NCI-H2081 (cell line): ENCODE results near the gene GPER1.

Source experiments
- DNase-seq, 2 experiments: peaks; one replicate each; lab custom pipeline; 2025; lab: John Stamatoyannopoulos, UW

GPER1 gene

GRCh38 chr7:1090686-1091643 lies 3.1 kb downstream of the GPER1 start:
- no peak for DNase-seq

DNA sequence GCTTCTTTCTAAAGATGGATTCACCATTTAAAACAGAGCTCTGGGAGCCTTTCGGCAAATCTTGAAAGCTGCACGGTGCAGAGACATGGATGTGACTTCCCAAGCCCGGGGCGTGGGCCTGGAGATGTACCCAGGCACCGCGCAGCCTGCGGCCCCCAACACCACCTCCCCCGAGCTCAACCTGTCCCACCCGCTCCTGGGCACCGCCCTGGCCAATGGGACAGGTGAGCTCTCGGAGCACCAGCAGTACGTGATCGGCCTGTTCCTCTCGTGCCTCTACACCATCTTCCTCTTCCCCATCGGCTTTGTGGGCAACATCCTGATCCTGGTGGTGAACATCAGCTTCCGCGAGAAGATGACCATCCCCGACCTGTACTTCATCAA lies 3.7 kb downstream of the GPER1 start:
- no peak for DNase-seq

DNA sequence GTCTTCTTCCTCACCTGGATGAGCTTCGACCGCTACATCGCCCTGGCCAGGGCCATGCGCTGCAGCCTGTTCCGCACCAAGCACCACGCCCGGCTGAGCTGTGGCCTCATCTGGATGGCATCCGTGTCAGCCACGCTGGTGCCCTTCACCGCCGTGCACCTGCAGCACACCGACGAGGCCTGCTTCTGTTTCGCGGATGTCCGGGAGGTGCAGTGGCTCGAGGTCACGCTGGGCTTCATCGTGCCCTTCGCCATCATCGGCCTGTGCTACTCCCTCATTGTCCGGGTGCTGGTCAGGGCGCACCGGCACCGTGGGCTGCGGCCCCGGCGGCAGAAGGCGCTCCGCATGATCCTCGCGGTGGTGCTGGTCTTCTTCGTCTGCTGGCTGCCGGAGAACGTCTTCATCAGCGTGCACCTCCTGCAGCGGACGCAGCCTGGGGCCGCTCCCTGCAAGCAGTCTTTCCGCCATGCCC lies 4.3 kb downstream of the GPER1 start:
- no peak for DNase-seq

DNA sequence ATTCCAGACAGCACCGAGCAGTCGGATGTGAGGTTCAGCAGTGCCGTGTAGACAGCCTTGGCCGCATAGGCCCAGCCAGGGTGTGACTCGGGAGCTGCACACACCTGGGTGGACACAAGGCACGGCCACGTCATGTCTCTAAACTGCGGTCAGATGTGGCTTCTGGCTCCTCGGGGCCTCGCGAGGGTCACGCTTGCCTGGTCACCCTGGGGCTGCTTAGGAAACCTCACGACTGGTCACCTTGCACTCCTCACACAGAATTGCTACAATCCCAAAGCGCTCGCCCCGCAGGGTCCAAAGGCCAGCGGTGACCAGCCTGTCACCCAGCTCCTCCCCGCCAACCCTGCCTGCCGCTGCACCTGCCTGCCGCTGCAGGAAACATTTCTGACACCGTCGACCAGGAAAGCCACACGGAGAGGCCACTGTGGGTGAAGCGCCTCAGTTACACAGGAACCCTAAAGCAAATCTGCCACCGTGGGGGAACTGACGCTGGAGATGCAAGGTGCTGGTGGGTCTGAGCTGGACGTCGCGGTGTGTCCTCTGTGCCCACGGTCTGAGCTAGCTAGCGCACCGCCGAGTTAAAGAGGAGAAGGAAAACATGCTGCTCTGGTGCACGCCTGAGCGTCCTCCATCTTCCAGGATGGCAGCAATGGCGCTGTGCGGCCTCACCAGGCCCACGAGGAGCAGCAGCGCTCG lies 5.0 kb downstream of the GPER1 start:
- no peak for DNase-seq

DNA sequence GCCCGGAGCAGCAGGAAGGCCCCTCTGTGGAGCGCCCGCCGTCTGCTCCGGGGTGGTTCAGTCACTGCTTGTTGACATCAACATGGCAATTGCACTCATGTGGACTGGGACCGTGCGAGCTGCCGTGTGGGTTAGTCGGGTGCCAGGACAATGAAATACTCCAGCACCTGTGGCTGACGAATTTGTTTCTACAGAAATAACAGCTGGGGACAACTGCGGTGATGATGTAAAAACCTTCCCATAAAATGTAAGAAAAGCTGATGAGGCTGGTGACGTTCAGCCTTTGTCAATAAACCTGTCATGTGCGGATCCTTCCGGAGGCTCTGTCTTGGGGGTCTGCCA lies 5.6 kb downstream of the GPER1 start:
- no peak for DNase-seq

GRCh38 chr7:1093916-1094508 lies 6.1 kb downstream of the GPER1 start:
- no peak for DNase-seq

- DNase-seq = no peak
Measured at GRCh38 chr7:1094870-1095269, 7.0 kb downstream of the GPER1 start.

DNA sequence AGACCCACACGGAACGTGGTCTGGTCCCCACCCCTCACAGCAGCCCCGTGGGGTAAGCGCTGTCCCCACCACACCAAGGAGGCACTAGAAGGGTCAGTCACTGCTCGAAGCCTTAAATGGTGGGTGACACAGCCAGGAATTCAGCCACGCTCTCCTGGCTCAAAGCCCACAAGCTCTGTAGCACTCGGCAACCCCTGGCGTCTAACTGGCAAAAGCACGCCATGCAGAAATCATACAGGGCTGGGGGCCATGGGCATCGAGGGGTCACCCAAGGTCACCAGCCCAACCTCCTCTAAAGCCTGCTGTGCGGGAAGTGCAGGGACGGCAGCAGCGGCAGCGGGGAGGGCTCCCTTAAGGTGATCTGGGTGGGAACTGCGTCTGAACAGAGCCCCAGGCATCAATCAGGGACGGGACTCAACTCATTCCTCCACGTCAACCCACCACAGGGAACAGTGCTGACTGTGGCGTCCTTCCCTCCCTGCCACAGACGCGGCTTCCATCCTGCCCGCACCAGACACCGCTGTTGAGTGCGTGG lies 7.8 kb downstream of the GPER1 start:
- no peak for DNase-seq

DNA sequence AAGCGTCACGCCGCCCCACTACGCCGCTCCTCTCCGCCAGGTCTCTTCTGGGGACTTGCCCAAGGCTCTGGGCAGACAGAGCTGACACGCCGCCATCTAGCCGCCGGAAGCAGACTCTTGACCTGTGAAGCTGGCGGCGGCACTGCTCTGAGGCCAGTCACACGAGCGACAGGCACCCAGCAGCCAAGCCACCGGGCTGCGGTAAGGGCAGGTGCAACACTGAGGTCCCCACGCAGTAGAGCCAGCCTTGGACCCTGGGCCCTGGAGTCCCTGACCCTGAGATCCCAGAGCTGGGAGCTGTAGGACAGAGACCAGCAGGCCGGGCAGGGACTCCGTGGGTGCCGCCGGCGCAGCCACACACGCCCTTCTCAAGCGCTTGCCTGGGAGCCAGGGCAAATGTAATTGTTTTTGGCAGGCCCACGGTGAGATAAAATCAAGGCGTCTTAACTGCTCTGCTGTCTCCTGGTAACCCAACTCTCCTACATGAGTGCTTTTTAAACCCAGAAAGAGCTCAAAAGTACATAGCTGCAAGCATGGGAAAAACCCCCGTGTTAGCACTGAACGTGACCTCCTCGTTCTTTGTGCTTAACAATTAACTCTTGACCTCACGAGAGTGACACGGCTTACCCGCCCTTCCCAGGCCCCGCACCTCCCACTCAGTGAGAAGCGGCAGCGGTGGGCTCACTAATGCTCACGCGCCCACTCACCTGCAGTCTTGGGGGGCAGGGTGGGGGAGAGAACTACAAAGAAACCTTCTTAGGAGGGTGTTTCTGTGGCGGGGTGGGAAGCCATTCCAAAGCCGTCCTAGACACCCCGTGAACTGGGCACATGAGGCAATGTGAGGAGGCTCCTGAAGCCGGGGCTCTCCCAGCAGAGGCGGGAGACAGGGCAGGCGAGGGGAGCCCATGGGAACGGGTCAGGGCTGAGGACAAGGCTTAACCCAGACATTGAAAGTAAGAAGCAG lies 8.5 kb downstream of the GPER1 start:
- no peak for DNase-seq

DNA sequence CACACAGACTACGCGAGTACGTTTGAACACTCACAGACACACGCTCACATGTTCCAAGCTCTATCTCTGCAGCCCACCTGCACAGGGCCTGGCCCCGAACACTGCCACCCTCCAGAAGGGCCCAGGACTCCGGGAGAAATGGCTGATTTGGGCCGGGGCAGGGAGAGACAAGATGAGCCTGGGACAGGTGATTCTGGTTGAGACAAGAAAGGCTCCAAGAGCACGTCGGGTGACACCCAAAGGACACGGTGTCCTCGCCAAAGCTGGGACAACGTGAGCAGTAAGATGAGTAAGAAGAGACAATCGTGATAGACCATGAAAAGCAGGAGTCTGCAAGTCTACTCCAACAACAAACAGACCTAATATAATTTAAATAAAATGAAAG lies 9.2 kb downstream of the GPER1 start:
- DNase-seq = no peak

GRCh38 chr7:1098243-1099153 lies 10.6 kb downstream of the GPER1 start:
- no peak for DNase-seq

- no peak for DNase-seq
Measured at GRCh38 chr7:1099154-1099542, 11.2 kb downstream of the GPER1 start.

GRCh38 chr7:1099637-1100036 lies 11.7 kb downstream of the GPER1 start:
- no peak for DNase-seq

GRCh38 chr7:1100386-1100785 lies 12.5 kb downstream of the GPER1 start:
- DNase-seq = no peak

DNA sequence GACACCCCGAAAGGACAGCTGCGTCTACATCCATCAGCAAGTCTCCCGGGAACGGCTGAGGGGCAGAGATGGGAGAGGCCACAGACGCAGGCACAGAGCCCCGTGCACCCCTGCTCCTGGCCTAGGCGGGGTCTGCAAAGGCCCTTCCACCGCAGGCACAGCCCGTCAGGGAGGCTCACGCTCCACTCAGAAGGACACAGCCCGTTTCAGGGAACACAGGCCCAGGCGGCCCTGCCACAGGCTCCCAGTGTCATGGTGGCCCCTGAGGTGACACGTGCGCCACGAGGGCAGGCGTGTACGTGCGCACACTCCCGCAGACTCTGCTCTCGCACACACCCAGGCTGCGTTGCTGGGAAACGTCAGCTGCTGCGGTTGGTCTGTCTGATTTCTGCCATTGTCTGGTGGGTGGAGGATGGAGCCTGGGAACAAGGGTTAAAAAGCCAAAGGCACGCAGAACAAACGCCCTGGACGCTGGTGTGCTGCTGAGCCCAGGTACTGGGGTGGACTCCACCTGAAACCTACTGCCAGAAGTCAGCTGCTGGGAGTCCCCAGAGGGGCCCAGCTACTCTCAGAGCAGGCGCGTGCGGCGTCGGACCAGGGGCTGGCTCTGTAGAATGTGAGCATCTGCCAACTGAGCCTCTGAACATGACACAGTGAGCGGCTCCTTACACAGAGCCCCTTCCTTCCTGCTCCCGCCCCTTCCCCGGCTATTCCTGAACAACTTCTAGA lies 13.1 kb downstream of the GPER1 start:
- no peak for DNase-seq

DNA sequence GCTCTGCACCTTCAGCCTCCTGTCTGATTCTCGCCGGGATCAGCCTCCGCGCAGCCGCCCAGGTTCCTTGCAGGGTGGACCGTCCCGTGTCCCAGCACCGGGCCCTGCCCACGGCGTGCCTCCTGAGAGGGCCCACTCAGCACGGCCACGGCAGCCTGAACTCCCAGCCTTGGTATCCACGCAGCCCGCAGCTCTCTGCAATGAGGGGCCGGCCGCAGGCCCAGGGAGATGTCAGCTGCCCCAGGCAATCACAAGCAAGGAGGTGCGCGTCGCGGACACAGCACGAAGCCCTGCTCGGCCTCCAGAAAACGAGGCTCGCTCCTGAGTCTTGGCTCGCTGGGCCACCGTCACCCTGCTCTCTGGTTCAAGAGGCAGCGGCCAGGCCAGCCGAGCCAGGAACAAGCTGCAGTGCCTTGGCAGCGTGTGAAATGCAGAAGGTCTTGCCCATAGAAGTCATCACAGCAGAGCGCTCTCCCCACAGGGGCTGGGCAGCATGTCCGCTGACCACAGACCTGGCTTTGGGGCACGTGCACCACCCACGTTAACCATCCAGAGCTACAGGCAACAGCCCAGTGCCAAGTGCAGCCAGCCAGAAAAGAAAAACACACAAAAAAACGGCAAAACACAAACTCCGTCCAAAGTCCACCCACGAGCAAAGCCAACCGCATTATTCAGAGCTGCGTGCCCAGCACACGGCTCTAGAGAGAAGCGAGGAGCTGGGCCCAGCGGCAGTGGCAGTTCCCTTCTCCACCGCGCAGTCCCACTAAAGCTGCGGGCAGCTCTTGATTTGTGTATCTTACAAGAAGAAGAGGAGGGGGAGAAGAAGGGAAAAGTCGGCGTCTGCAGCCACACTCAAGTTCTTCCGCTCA lies 13.9 kb downstream of the GPER1 start:
- DNase-seq = no peak

DNA sequence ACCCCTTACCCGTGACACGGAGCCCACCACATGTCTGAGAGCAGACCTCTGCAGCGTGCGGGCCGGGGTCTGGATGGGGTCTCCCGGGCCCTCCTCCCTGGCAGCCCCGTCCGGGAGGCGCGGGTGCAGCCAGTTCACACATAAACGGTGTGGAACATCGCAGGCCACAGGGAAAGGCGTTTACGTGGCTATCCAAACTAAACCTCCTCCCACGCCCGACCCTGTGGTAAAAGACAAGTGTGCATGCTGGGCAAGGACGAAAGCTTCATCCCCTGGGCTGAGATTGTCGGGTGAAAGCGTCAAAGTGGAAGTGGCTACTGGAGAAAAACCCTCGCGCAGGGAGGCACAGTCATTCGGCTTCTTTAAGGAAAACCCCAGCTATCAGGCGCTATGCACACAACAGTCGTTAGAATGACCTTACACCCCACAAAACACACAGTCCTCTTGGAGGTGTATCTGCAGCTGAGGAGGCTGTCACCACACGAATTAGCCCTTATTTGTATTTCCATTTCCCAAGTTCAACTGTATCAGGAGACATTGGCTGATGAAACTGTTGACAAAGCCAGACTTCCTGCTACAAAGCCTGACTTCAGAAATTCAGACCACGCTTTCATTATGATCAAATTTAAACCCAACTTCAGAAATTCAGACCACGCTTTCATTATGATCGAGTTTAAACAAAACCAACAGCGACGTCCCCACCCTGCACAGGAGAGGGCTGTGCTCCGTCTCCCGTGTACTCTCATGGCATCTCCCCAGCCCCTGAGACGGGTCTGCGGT lies 15.3 kb downstream of the GPER1 start:
- DNase-seq = no peak
